Kidney epithelial cell (primary cell): ENCODE data around the gene CELA2A. TPM values are rescaled to one million over a fixed set of nuclear protein-coding genes. Genes with fewer than 3 reads are reported as not detected.

Experiments used
- DNase-seq: peaks from one replicate; pipeline ENCODE4 v3.0.0-alpha.2; 2010; ENCODE audit warnings: low read depth
- H3K27me3 ChIP-seq: 2 replicates; pipeline ENCODE4 v1.6.0; 2011; ENCODE audit warnings: low read length; ENCODE audit not compliant: control insufficient read depth, insufficient read depth
- H3K36me3 ChIP-seq: 2 replicates; pipeline ENCODE4 v1.5.1; 2011; ENCODE audit warnings: low read length; ENCODE audit not compliant: control insufficient read depth, insufficient read depth
- H3K4me3 ChIP-seq: 2 replicates; pipeline ENCODE4 v1.5.1; 2011; ENCODE audit warnings: low read depth, mild to moderate bottlenecking, control low read depth, low read length
- total RNA-seq: library from RNA; depleted of rRNA; stranded (reverse); fragments of >200 nt; gene quantifications from 2 replicates; pipeline ENCODE4 v1.2.3, GENCODE V29; 2015
- TF ChIP-seq, protein P1 (sequence below): IDR thresholded peaks from 2 replicates; pipeline ENCODE4 v1.5.1; 2011; ENCODE audit warnings: mild to moderate bottlenecking, moderate library complexity, low read length, control low read depth, inconsistent platforms; ENCODE audit not compliant: insufficient read depth, poor library complexity, severe bottlenecking

Gene CELA2A
- total RNA-seq, 1 donor from 2014 or later = not detected

DNA sequence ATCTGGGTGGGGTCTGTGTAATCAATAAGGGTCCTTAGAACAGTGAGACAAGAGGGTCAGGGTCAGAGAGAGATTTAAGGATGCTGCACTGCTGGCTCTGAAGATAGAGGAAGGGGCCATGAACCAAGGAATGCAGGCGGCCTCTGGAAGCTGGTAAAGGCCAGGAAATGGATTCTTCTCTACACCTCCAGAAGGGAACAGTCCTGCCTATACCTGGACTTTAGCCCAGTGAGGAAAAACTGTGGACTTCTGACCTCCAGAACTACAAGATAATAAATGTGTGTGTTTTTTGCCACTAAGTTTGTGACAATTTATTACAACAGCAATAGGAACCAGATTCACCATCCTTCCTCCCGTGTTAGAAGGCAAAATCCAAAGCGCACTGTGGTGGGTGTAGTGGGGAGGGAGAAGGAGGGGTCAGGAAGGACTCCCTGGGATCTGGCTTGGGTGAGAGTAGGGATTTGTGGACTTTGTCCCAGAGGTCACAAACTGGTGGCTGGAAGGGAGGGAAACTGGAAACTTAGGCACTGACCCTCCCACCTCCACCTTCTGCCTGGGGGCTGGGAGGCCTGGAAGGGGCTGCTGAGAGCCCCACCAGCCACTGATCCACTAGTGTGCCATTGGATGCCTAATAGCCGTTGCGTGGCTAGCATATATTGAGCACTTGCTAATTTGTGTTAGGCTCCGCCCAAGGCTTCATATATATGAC, 5.4 kb upstream of the CELA2A start:
- H3K27me3 ChIP-seq = no peaks in the 10 kb centered on the region
- TF ChIP-seq, protein P1, sequence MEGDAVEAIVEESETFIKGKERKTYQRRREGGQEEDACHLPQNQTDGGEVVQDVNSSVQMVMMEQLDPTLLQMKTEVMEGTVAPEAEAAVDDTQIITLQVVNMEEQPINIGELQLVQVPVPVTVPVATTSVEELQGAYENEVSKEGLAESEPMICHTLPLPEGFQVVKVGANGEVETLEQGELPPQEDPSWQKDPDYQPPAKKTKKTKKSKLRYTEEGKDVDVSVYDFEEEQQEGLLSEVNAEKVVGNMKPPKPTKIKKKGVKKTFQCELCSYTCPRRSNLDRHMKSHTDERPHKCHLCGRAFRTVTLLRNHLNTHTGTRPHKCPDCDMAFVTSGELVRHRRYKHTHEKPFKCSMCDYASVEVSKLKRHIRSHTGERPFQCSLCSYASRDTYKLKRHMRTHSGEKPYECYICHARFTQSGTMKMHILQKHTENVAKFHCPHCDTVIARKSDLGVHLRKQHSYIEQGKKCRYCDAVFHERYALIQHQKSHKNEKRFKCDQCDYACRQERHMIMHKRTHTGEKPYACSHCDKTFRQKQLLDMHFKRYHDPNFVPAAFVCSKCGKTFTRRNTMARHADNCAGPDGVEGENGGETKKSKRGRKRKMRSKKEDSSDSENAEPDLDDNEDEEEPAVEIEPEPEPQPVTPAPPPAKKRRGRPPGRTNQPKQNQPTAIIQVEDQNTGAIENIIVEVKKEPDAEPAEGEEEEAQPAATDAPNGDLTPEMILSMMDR = no peak
- H3K36me3 ChIP-seq = no peaks in the 10 kb centered on the region
- no peak for DNase-seq
- no peak overlapping the region for H3K4me3 ChIP-seq

DNA sequence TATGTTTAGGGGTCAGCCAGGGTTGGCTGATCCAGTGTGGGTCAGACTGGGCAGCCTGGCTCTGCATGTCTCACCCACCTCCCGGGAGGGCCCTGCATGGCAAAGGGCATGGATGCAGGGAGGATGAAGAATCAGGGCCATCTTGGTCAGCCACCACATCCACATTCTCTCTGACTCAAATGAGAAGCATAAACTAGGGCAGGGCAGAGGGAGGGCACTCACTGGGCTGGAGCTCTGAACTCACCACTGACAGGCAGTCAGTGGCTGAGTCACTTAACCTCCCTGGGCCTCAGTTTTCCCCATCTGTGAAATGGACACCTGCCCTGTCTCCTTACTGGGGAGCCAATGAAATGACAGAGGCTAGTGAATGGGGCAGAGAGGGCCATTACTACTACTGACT, 4.3 kb upstream of the CELA2A start:
- TF ChIP-seq, protein P1 = no peak
- H3K27me3 ChIP-seq = no peaks in the 10 kb centered on the region
- H3K36me3 ChIP-seq = no peaks in the 10 kb centered on the region
- no peak overlapping the region for H3K4me3 ChIP-seq
- DNase-seq = no peak

DNA sequence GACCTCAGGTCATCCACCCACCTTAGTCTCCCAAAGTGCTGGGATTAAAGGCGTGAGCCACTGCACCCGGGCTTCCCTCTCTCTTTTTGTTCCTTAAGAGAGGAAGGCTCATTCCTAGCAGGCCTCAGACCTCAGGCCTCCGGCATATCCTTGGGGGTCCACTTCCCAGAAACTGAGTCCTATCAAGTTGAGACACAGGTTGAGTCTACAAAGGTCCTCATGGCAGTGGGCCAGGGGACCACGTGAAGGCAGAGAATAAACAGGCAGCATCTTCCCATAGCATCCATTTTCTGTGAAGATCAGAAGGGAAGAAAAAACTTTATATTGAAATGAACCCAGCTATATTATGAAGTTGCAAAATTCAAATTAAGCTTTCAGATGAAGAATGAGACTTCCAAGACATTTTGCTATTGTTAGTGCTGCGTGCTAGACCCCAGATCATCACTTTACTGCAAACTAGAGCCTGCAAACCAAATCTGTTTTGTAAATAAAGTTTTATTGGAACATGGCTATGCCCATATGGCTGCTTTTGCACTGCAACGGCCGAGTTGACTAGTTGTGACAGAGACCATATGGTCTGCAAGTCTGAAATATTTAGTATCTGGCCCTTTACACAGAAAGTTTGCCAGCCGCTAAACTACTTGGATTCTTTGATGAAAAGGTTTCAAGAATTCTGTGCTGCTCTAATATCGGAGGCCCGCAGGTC, 3.5 kb upstream of the CELA2A start:
- DNase-seq = no peak
- H3K27me3 ChIP-seq = no peaks in the 10 kb centered on the region
- no peak overlapping the region for H3K4me3 ChIP-seq
- no peaks in the 10 kb centered on the region for H3K36me3 ChIP-seq
- TF ChIP-seq, protein P1 = no peak

DNA sequence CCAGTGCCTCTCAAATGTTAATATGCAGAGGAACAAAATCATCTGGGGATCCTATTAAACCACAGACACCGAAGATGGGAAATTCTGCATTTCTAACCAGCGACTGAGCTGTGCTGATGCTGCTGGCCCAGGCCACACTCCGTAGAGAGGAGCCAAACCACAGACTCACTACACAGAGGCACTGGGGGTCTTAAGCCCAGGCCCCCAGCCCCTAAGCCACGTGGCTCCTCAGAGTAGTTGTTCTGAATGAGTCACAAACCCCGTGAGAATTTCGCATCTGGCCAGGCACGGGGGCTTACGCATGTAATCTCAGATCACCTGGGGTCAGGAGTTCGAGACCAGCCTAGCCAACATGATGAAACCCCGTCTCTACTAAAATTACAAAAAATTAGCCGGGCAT, 2.8 kb upstream of the CELA2A start:
- DNase-seq = no peak
- TF ChIP-seq, protein P1 = no peak

DNA sequence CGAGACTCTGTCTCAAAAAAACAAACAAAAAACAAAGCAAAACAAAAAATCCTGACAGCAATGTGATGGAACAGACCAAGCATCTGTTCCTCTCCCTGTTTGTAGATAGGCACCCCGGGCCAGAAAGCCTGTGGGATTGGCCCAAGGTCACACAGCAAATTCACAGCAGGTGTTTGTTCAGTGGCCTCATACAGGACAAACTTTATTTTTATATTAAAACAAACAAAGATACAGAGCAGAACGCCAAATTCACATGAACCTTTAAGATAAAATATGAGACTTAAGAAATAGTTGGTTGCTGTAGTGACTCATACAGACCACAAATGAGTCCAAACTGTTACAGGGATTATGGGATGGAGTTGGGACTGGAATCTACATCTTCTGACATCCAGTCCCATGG, 2.3 kb upstream of the CELA2A start:
- no peak overlapping the region for H3K4me3 ChIP-seq
- no peaks in the 10 kb centered on the region for H3K27me3 ChIP-seq
- DNase-seq = peak; percentile 18
- TF ChIP-seq, protein P1 = no peak
- no peaks in the 10 kb centered on the region for H3K36me3 ChIP-seq

More for the DNA sequence above, 2.8 kb upstream of the CELA2A start:
- Histone ChIP-seq H3K27me3 (no peaks in the 10 kb centered on the region), H3K36me3 (no peaks in the 10 kb centered on the region), H3K4me3 (no peak overlapping the region)
